ENCODE data around the gene AKT2. TPM values are rescaled to one million over a fixed set of nuclear protein-coding genes. Genes with fewer than 3 reads are reported as not detected.

Gene AKT2
- total and polyA plus RNA-seq, 3 donors from 2014 or later = 154 to 229 (median 195) TPM

DNA sequence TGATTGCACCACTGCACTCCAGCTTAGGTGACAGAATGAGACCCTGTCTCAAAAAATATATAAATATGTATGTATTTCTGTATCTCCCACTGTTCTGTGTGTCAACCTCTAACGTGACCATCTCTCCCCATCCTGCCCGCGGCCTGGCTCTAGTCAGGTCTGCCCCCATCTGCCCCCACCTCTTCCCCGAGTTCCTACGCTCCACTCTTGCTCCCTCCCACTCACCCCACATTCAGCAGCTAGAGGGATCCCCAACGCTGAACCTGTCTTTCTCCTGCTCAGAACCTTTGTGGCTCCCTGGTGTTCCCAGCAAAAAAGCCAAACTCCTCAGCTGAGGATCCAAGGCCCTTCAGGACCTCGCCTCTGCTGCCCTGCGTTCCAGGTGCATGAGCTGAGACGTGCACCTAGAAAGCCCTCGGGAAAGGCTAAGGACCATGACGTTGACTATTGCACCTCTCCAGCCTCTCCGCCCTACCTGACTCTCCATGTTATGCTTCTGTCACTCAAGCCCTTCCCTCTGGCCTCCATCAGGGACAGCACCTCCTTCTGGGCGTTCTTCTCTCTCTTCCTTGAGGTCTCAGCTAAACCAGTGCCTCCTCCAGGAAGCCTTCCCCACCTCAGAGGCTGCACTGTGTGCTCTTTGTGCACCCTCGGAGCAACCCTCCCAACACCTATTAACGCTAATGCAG lies 18.1 kb downstream of the AKT2 start:
- WGBS, 2 donors = 78 to 81% methylated on average over 15 of the region's 15 CpGs
- H3K9me3 ChIP-seq = no peaks in the 10 kb centered on the region
- H3K4me3 ChIP-seq = no peak overlapping the region
- intact Hi-C loops (cut with DNase I; ENCODE audit: low total_unique reads) = no loop called here
- no peaks in the 10 kb centered on the region for H3K36me3 ChIP-seq (ENCODE audit: low read depth, missing control alignments)
- no peaks in the 10 kb centered on the region for H3K27me3 ChIP-seq
- TF ChIP-seq CTCF (IDR thresholded peaks at IDR 0.05) (no peak), POLR2A (IDR thresholded peaks at IDR 0.05) (no peak)
- H3K27ac ChIP-seq = no peak overlapping the region
- H3K4me1 ChIP-seq = peaks cover 18% of the 10 kb centered on the region
- no peak for DNase-seq

GRCh38 chr19:40266119-40266518 lies 19.0 kb downstream of the AKT2 start:
- Histone ChIP-seq H3K4me1 (peaks cover 18% of the 10 kb centered on the region), H3K27ac (no peak overlapping the region), H3K9me3 (no peaks in the 10 kb centered on the region), H3K36me3 (ENCODE audit: low read depth, missing control alignments) (no peaks in the 10 kb centered on the region), H3K27me3 (no peaks in the 10 kb centered on the region), H3K4me3 (no peak overlapping the region)
- TF ChIP-seq POLR2A (IDR thresholded peaks at IDR 0.05) (no peak), CTCF (IDR thresholded peaks at IDR 0.05) (no peak)
- peak; percentile 60 for DNase-seq
- intact Hi-C loops (cut with DNase I; ENCODE audit: low total_unique reads) = no loop called here
- WGBS, 2 donors = 72 to 76% methylated on average over 17 of the region's 17 CpGs

- Histone ChIP-seq H3K9me3 (no peaks in the 10 kb centered on the region), H3K27me3 (no peaks in the 10 kb centered on the region), H3K4me3 (no peak overlapping the region), H3K27ac (no peak overlapping the region), H3K4me1 (peaks cover 18% of the 10 kb centered on the region), H3K36me3 (ENCODE audit: low read depth, missing control alignments) (no peaks in the 10 kb centered on the region)
- 90 to 95% methylated on average over 6 of the region's 6 CpGs for WGBS, 2 donors
- no peak for DNase-seq
- TF ChIP-seq CTCF (IDR thresholded peaks at IDR 0.05) = no peak
- no peak for TF ChIP-seq POLR2A (IDR thresholded peaks at IDR 0.05)
- intact Hi-C loops (cut with DNase I; ENCODE audit: low total_unique reads) = no loop called here
Measured at GRCh38 chr19:40265763-40266099, 19.4 kb downstream of the AKT2 start.

DNA sequence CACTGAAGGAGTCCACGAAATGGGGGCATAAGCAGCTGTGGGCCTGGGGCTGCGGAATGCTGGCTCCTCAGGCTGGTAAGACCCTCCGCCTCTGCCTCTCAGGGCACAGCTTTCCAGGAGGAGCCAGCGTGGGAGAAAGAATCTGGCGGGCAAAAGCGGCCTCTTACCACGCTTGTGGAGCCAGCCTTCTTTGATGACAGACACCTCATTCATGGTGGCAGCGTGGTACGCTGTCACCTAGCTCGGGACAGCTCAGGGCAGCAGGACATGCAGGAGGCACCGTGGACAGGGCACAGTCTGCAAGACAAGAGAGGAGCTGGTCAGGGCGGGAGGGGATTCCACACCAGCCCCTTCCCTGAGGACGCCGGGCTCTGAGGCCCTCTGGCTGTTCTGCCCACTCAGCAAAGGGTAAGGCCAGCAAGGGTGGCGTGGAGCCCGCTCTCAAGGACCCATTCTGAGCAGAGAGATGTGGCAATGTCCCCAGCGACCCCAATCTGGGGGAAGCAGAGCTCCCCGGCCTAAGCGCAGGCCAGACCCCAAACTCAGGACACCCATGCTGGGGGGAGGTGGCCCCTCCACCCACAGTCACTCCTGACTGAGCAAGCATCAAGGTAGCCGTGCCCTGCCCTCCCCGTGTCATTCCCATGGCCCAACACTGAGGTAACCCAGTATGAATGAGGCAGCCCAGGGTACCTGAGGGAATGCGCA lies 19.9 kb downstream of the AKT2 start:
- 92 to 100% methylated on average over 5 to 22 of the region's 22 CpGs for WGBS, 2 donors
- TF ChIP-seq CTCF (IDR thresholded peaks at IDR 0.05) (no peak), POLR2A (IDR thresholded peaks at IDR 0.05) (no peak)
- no peak for DNase-seq
- no peaks in the 10 kb centered on the region for H3K27me3 ChIP-seq
- H3K27ac ChIP-seq = no peak overlapping the region
- peaks cover 18% of the 10 kb centered on the region for H3K4me1 ChIP-seq
- no peak overlapping the region for H3K4me3 ChIP-seq
- H3K9me3 ChIP-seq = no peaks in the 10 kb centered on the region
- intact Hi-C loops (cut with DNase I; ENCODE audit: low total_unique reads) = no loop called here
- no peaks in the 10 kb centered on the region for H3K36me3 ChIP-seq (ENCODE audit: low read depth, missing control alignments)
